ENCODE data around the gene CTNNA2.

CTNNA2 gene

GRCh38 chr2:79770926-79771325 lies 258.1 kb downstream of the CTNNA2 start:
- Histone ChIP-seq H3K36me3 (ENCODE audit: control insufficient read depth in 5 of 5, insufficient read depth in 5 of 5, low read length in 5 of 5) (no peaks in the 10 kb centered on the region), H3K4me3 (ENCODE audit: low read depth in 1 of 5, low read length in 5 of 5) (no peak overlapping the region), H3K9ac (ENCODE audit: low read length in 5 of 5) (no peak overlapping the region), H3K4me1 (ENCODE audit: control insufficient read depth in 5 of 5, insufficient read depth in 5 of 5, low read length in 5 of 5) (no peaks in the 10 kb centered on the region), H3K9me3 (ENCODE audit: control insufficient read depth in 5 of 5, low read length in 5 of 5) (peaks cover 0 to 2% (median 0%) of the 10 kb centered on the region in 5 donors), H3K27ac (ENCODE audit: low read depth, low read length) (no peak overlapping the region), H3K27me3 (ENCODE audit: control insufficient read depth in 5 of 5, insufficient read depth in 4 of 5, low read length in 5 of 5) (no peaks in the 10 kb centered on the region)

GRCh38 chr2:79771493-79771892 lies 258.6 kb downstream of the CTNNA2 start:
- H3K4me3 ChIP-seq (ENCODE audit: low read depth in 1 of 5, low read length in 5 of 5), result no peak overlapping the region
- H3K36me3 ChIP-seq (ENCODE audit: control insufficient read depth in 5 of 5, insufficient read depth in 5 of 5, low read length in 5 of 5), result no peaks in the 10 kb centered on the region
- no peak overlapping the region for H3K9ac ChIP-seq (ENCODE audit: low read length in 5 of 5)
- no peak overlapping the region for H3K27ac ChIP-seq (ENCODE audit: low read depth, low read length)
- H3K27me3 ChIP-seq (ENCODE audit: control insufficient read depth in 5 of 5, insufficient read depth in 4 of 5, low read length in 5 of 5), result no peaks in the 10 kb centered on the region
- peaks cover 0 to 2% (median 0%) of the 10 kb centered on the region in 5 donors for H3K9me3 ChIP-seq (ENCODE audit: control insufficient read depth in 5 of 5, low read length in 5 of 5)
- no peaks in the 10 kb centered on the region for H3K4me1 ChIP-seq (ENCODE audit: control insufficient read depth in 5 of 5, insufficient read depth in 5 of 5, low read length in 5 of 5)

- no peaks in the 10 kb centered on the region for H3K36me3 ChIP-seq (ENCODE audit: control insufficient read depth in 5 of 5, insufficient read depth in 5 of 5, low read length in 5 of 5)
- H3K27me3 ChIP-seq (ENCODE audit: control insufficient read depth in 5 of 5, insufficient read depth in 4 of 5, low read length in 5 of 5), result no peaks in the 10 kb centered on the region
- no peak overlapping the region for H3K27ac ChIP-seq (ENCODE audit: low read depth, low read length)
- H3K9me3 ChIP-seq (ENCODE audit: control insufficient read depth in 5 of 5, low read length in 5 of 5), result no peaks in the 10 kb centered on the region
- no peak overlapping the region for H3K9ac ChIP-seq (ENCODE audit: low read length in 5 of 5)
- no peaks in the 10 kb centered on the region for H3K4me1 ChIP-seq (ENCODE audit: control insufficient read depth in 5 of 5, insufficient read depth in 5 of 5, low read length in 5 of 5)
- no peak overlapping the region for H3K4me3 ChIP-seq (ENCODE audit: low read depth in 1 of 5, low read length in 5 of 5)
These were observed 261.2 kb downstream of the CTNNA2 start for GRCh38 chr2:79774016-79774415.

- H3K36me3 ChIP-seq (ENCODE audit: control insufficient read depth in 5 of 5, insufficient read depth in 5 of 5, low read length in 5 of 5), result no peaks in the 10 kb centered on the region
- no peak overlapping the region for H3K4me3 ChIP-seq (ENCODE audit: low read depth in 1 of 5, low read length in 5 of 5)
- H3K4me1 ChIP-seq (ENCODE audit: control insufficient read depth in 5 of 5, insufficient read depth in 5 of 5, low read length in 5 of 5), result no peaks in the 10 kb centered on the region
- no peaks in the 10 kb centered on the region for H3K27me3 ChIP-seq (ENCODE audit: control insufficient read depth in 5 of 5, insufficient read depth in 4 of 5, low read length in 5 of 5)
- H3K9me3 ChIP-seq (ENCODE audit: control insufficient read depth in 5 of 5, low read length in 5 of 5), result no peaks in the 10 kb centered on the region
- H3K9ac ChIP-seq (ENCODE audit: low read length in 5 of 5), result no peak overlapping the region
- no peak overlapping the region for H3K27ac ChIP-seq (ENCODE audit: low read depth, low read length)
These were observed 263.6 kb downstream of the CTNNA2 start for GRCh38 chr2:79776461-79776860.

GRCh38 chr2:79780781-79781180 lies 267.9 kb downstream of the CTNNA2 start:
- H3K9me3 ChIP-seq (ENCODE audit: control insufficient read depth in 5 of 5, low read length in 5 of 5), result no peaks in the 10 kb centered on the region
- no peaks in the 10 kb centered on the region for H3K4me1 ChIP-seq (ENCODE audit: control insufficient read depth in 5 of 5, insufficient read depth in 5 of 5, low read length in 5 of 5)
- no peak overlapping the region for H3K4me3 ChIP-seq (ENCODE audit: low read depth in 1 of 5, low read length in 5 of 5)
- no peaks in the 10 kb centered on the region for H3K27me3 ChIP-seq (ENCODE audit: control insufficient read depth in 5 of 5, insufficient read depth in 4 of 5, low read length in 5 of 5)
- H3K27ac ChIP-seq (ENCODE audit: low read depth, low read length), result no peak overlapping the region
- H3K9ac ChIP-seq (ENCODE audit: low read length in 5 of 5), result no peak overlapping the region
- H3K36me3 ChIP-seq (ENCODE audit: control insufficient read depth in 5 of 5, insufficient read depth in 5 of 5, low read length in 5 of 5), result no peaks in the 10 kb centered on the region

- H3K4me1 ChIP-seq (ENCODE audit: control insufficient read depth in 5 of 5, insufficient read depth in 5 of 5, low read length in 5 of 5), result no peaks in the 10 kb centered on the region
- no peaks in the 10 kb centered on the region for H3K9me3 ChIP-seq (ENCODE audit: control insufficient read depth in 5 of 5, low read length in 5 of 5)
- H3K27ac ChIP-seq (ENCODE audit: low read depth, low read length), result no peak overlapping the region
- no peak overlapping the region for H3K9ac ChIP-seq (ENCODE audit: low read length in 5 of 5)
- no peaks in the 10 kb centered on the region for H3K36me3 ChIP-seq (ENCODE audit: control insufficient read depth in 5 of 5, insufficient read depth in 5 of 5, low read length in 5 of 5)
- H3K27me3 ChIP-seq (ENCODE audit: control insufficient read depth in 5 of 5, insufficient read depth in 4 of 5, low read length in 5 of 5), result no peaks in the 10 kb centered on the region
- no peak overlapping the region for H3K4me3 ChIP-seq (ENCODE audit: low read depth in 1 of 5, low read length in 5 of 5)
These were observed 270.0 kb downstream of the CTNNA2 start for GRCh38 chr2:79782576-79783452.

- Histone ChIP-seq H3K4me3 (ENCODE audit: low read depth in 1 of 5, low read length in 5 of 5) (no peak overlapping the region), H3K27me3 (ENCODE audit: control insufficient read depth in 5 of 5, insufficient read depth in 4 of 5, low read length in 5 of 5) (no peaks in the 10 kb centered on the region), H3K9me3 (ENCODE audit: control insufficient read depth in 5 of 5, low read length in 5 of 5) (no peaks in the 10 kb centered on the region), H3K9ac (ENCODE audit: low read length in 5 of 5) (no peak overlapping the region), H3K27ac (ENCODE audit: low read depth, low read length) (no peak overlapping the region), H3K4me1 (ENCODE audit: control insufficient read depth in 5 of 5, insufficient read depth in 5 of 5, low read length in 5 of 5) (no peaks in the 10 kb centered on the region), H3K36me3 (ENCODE audit: control insufficient read depth in 5 of 5, insufficient read depth in 5 of 5, low read length in 5 of 5) (no peaks in the 10 kb centered on the region)
These were observed 276.3 kb downstream of the CTNNA2 start for GRCh38 chr2:79788952-79789651.

- no peak overlapping the region for H3K9ac ChIP-seq (ENCODE audit: low read length in 5 of 5)
- no peak overlapping the region for H3K27ac ChIP-seq (ENCODE audit: low read depth, low read length)
- H3K4me3 ChIP-seq (ENCODE audit: low read depth in 1 of 5, low read length in 5 of 5), result no peak overlapping the region
- no peaks in the 10 kb centered on the region for H3K36me3 ChIP-seq (ENCODE audit: control insufficient read depth in 5 of 5, insufficient read depth in 5 of 5, low read length in 5 of 5)
- no peaks in the 10 kb centered on the region for H3K4me1 ChIP-seq (ENCODE audit: control insufficient read depth in 5 of 5, insufficient read depth in 5 of 5, low read length in 5 of 5)
- H3K9me3 ChIP-seq (ENCODE audit: control insufficient read depth in 5 of 5, low read length in 5 of 5), result no peaks in the 10 kb centered on the region
- H3K27me3 ChIP-seq (ENCODE audit: control insufficient read depth in 5 of 5, insufficient read depth in 4 of 5, low read length in 5 of 5), result no peaks in the 10 kb centered on the region
These were observed 277.0 kb downstream of the CTNNA2 start for GRCh38 chr2:79789811-79790210.

GRCh38 chr2:79792090-79792489 lies 279.2 kb downstream of the CTNNA2 start:
- Histone ChIP-seq H3K27me3 (ENCODE audit: control insufficient read depth in 5 of 5, insufficient read depth in 4 of 5, low read length in 5 of 5) (no peaks in the 10 kb centered on the region), H3K9me3 (ENCODE audit: control insufficient read depth in 5 of 5, low read length in 5 of 5) (no peaks in the 10 kb centered on the region), H3K4me1 (ENCODE audit: control insufficient read depth in 5 of 5, insufficient read depth in 5 of 5, low read length in 5 of 5) (no peaks in the 10 kb centered on the region), H3K4me3 (ENCODE audit: low read depth in 1 of 5, low read length in 5 of 5) (no peak overlapping the region), H3K36me3 (ENCODE audit: control insufficient read depth in 5 of 5, insufficient read depth in 5 of 5, low read length in 5 of 5) (no peaks in the 10 kb centered on the region), H3K9ac (ENCODE audit: low read length in 5 of 5) (no peak overlapping the region), H3K27ac (ENCODE audit: low read depth, low read length) (no peak overlapping the region)

- H3K4me3 ChIP-seq (ENCODE audit: low read depth in 1 of 5, low read length in 5 of 5), result no peak overlapping the region
- H3K4me1 ChIP-seq (ENCODE audit: control insufficient read depth in 5 of 5, insufficient read depth in 5 of 5, low read length in 5 of 5), result no peaks in the 10 kb centered on the region
- no peaks in the 10 kb centered on the region for H3K9me3 ChIP-seq (ENCODE audit: control insufficient read depth in 5 of 5, low read length in 5 of 5)
- H3K36me3 ChIP-seq (ENCODE audit: control insufficient read depth in 5 of 5, insufficient read depth in 5 of 5, low read length in 5 of 5), result no peaks in the 10 kb centered on the region
- H3K9ac ChIP-seq (ENCODE audit: low read length in 5 of 5), result no peak overlapping the region
- no peaks in the 10 kb centered on the region for H3K27me3 ChIP-seq (ENCODE audit: control insufficient read depth in 5 of 5, insufficient read depth in 4 of 5, low read length in 5 of 5)
- no peak overlapping the region for H3K27ac ChIP-seq (ENCODE audit: low read depth, low read length)
These were observed 280.2 kb downstream of the CTNNA2 start for GRCh38 chr2:79793006-79793405.
